OCI-LY1 (cell line): ENCODE measurements around the gene SLC9C2.

Experiments used
- H2AFZ ChIP-seq: fragments of 200-600 bp; sonication (generic), shearing (Covaris generic); 2 replicates; pipeline ENCODE4 v1.6.0; 2014; ENCODE audit warnings: antibody characterized with exemption, mild to moderate bottlenecking, low read length
- H3F3A ChIP-seq: fragments of 200-600 bp; sonication (generic), shearing (Covaris generic); 2 replicates; pipeline ENCODE4 v1.6.0; 2014; ENCODE audit warnings: mild to moderate bottlenecking, antibody characterized with exemption, low read length, moderate library complexity; ENCODE audit not compliant: insufficient read depth
- H3K27ac ChIP-seq: fragments of 200-600 bp; sonication (generic); 2 replicates; pipeline ENCODE4 v1.5.1; 2014; ENCODE audit warnings: low read length, mixed run types, mild to moderate bottlenecking, low read depth; ENCODE audit not compliant: poor library complexity, severe bottlenecking
- H3K27me3 ChIP-seq: fragments of 200-600 bp; sonication (generic); 2 replicates; pipeline ENCODE4 v1.6.0; 2014; ENCODE audit warnings: antibody characterized with exemption, mild to moderate bottlenecking, low read length, moderate library complexity; ENCODE audit not compliant: insufficient read depth
- H3K36me3 ChIP-seq: fragments of 200-600 bp; sonication (generic); 2 replicates; pipeline ENCODE4 v1.6.1; 2014; ENCODE audit warnings: mild to moderate bottlenecking, antibody characterized with exemption, low read length, moderate library complexity, mixed read lengths; ENCODE audit not compliant: insufficient read depth
- H3K4me1 ChIP-seq: fragments of 200-600 bp; sonication (generic); 2 replicates; pipeline ENCODE4 v1.5.1; 2014; ENCODE audit warnings: mild to moderate bottlenecking, low read length, moderate library complexity; ENCODE audit not compliant: insufficient read depth, severe bottlenecking
- H3K4me2 ChIP-seq: fragments of 200-600 bp; sonication (generic), shearing (Covaris generic); 2 replicates; pipeline ENCODE4 v1.6.1; 2014; ENCODE audit warnings: low read length
- H3K4me3 ChIP-seq: fragments of 200-600 bp; sonication (generic); 2 replicates; pipeline ENCODE4 v1.5.1; 2014; ENCODE audit warnings: low read length, low read depth, mild to moderate bottlenecking, mixed read lengths; ENCODE audit not compliant: poor library complexity, severe bottlenecking
- H3K79me2 ChIP-seq: fragments of 200-600 bp; shearing (Covaris generic); 2 replicates; pipeline ENCODE4 v1.6.1; 2016; ENCODE audit warnings: mixed run types, low read length, mixed read lengths; ENCODE audit not compliant: insufficient read depth
- H3K9ac ChIP-seq: fragments of 200-600 bp; sonication (generic), shearing (Covaris generic); 2 replicates; pipeline ENCODE4 v1.6.1; 2014; ENCODE audit warnings: mild to moderate bottlenecking, low read length, mixed read lengths
- H3K9me2 ChIP-seq: fragments of 200-600 bp; sonication (generic), shearing (Covaris generic); 2 replicates; pipeline ENCODE4 v1.6.1; 2014; ENCODE audit warnings: low read depth, mild to moderate bottlenecking, low read length, mixed read lengths
- H3K9me3 ChIP-seq: fragments of 200-600 bp; shearing (Covaris generic); 2 replicates; pipeline ENCODE4 v1.6.1; 2014; ENCODE audit warnings: low read length, mixed read lengths
- H4K20me1 ChIP-seq: fragments of 200-600 bp; sonication (generic), shearing (Covaris generic); 2 replicates; pipeline ENCODE4 v1.6.0; 2016; ENCODE audit warnings: mild to moderate bottlenecking, low read length; ENCODE audit not compliant: insufficient read depth
- CTCF ChIP-seq: fragments of 200-600 bp; sonication (generic), shearing (Covaris generic); IDR thresholded peaks from 2 replicates; pipeline ENCODE4 v1.5.1; 2017; ENCODE audit warnings: mild to moderate bottlenecking, antibody characterized with exemption, low read length, moderate library complexity, mixed read lengths
- EZH2 ChIP-seq: fragments of 200-600 bp; sonication (generic), shearing (Covaris generic); IDR thresholded peaks from 2 replicates; pipeline ENCODE4 v1.8.0; 2017; ENCODE audit warnings: borderline replicate concordance, mixed run types, mild to moderate bottlenecking, antibody characterized with exemption, low read length, moderate library complexity, mixed read lengths

SLC9C2 gene

GRCh38 chr1:173473599-173474011, 129.3 kb downstream of the SLC9C2 start:
- no peak overlapping the region for H3K4me3 ChIP-seq
- H3K4me1 ChIP-seq, result peaks cover 26% of the 10 kb centered on the region
- H4K20me1 ChIP-seq, result no peaks in the 10 kb centered on the region
- no peak overlapping the region for H3K9ac ChIP-seq
- no peak overlapping the region for H3K4me2 ChIP-seq
- no peaks in the 10 kb centered on the region for H3K9me2 ChIP-seq
- no peaks in the 10 kb centered on the region for H3K27me3 ChIP-seq
- 0 out of 2 replicates have a peak, but pooled peaks cover 4% of the 10 kb centered on the region for H3K9me3 ChIP-seq
- H3K27ac ChIP-seq, result no peak overlapping the region
- TF ChIP-seq EZH2 (no peak), CTCF (no peak)
- H3K36me3 ChIP-seq, result peaks cover 15% of the 10 kb centered on the region; the same call in 1 of the 2 replicates
- H3K79me2 ChIP-seq, result peaks cover 11% of the 10 kb centered on the region
- H3F3A ChIP-seq, result no peaks in the 10 kb centered on the region
- H2AFZ ChIP-seq, result no peak overlapping the region

- peaks cover 15% of the 10 kb centered on the region; the same call in 1 of the 2 replicates for H3K36me3 ChIP-seq
- peaks cover 7% of the 10 kb centered on the region; the same call in 1 of the 2 replicates for H3K9me3 ChIP-seq
- TF ChIP-seq EZH2 (no peak), CTCF (no peak)
- no peak overlapping the region for H3K4me2 ChIP-seq
- no peak overlapping the region for H3K4me3 ChIP-seq
- H2AFZ ChIP-seq, result no peak overlapping the region
- no peaks in the 10 kb centered on the region for H3K79me2 ChIP-seq
- peaks cover 9% of the 10 kb centered on the region for H3K4me1 ChIP-seq
- H4K20me1 ChIP-seq, result no peaks in the 10 kb centered on the region
- no peak overlapping the region for H3K27ac ChIP-seq
- no peaks in the 10 kb centered on the region for H3F3A ChIP-seq
- no peaks in the 10 kb centered on the region for H3K27me3 ChIP-seq
- no peak overlapping the region for H3K9ac ChIP-seq
- no peaks in the 10 kb centered on the region for H3K9me2 ChIP-seq
Measured at GRCh38 chr1:173470608-173471007, 132.3 kb downstream of the SLC9C2 start.

- peaks cover 7% of the 10 kb centered on the region; the same call in 1 of the 2 replicates for H3K9me3 ChIP-seq
- no peaks in the 10 kb centered on the region for H3K27me3 ChIP-seq
- no peak for TF ChIP-seq CTCF
- TF ChIP-seq EZH2, result no peak
- no peaks in the 10 kb centered on the region for H3K9me2 ChIP-seq
- H3K27ac ChIP-seq, result no peak overlapping the region
- no peak overlapping the region for H3K9ac ChIP-seq
- no peaks in the 10 kb centered on the region for H4K20me1 ChIP-seq
- no peaks in the 10 kb centered on the region for H3K79me2 ChIP-seq
- peaks cover 15% of the 10 kb centered on the region; the same call in 1 of the 2 replicates for H3K36me3 ChIP-seq
- H3K4me3 ChIP-seq, result no peak overlapping the region
- no peaks in the 10 kb centered on the region for H3K4me1 ChIP-seq
- H2AFZ ChIP-seq, result no peak overlapping the region
- no peak overlapping the region for H3K4me2 ChIP-seq
- H3F3A ChIP-seq, result no peaks in the 10 kb centered on the region
Measured at GRCh38 chr1:173469656-173470055, 133.2 kb downstream of the SLC9C2 start.
